ENCODE measurements around the gene OSBPL1A. TPM values are rescaled to one million over a fixed set of nuclear protein-coding genes. Genes with fewer than 3 reads are reported as not detected.

The OSBPL1A gene
- total RNA-seq, 1 donor from 2014 or later, result 42.9 TPM

GRCh38 chr18:24228667-24229041 is 169.0 kb downstream of the OSBPL1A start:
- no peaks in the 10 kb centered on the region for H3K9me3 ChIP-seq
- intact Hi-C loops (cut with DNase I), result no loop called here
- H3K4me3 ChIP-seq, result no peak overlapping the region
- DNase-seq (ENCODE audit: low spot score in 2 of 2), result no peak
- no peak overlapping the region for H3K27ac ChIP-seq
- no peak for TF ChIP-seq CTCF (IDR thresholded peaks at IDR 0.05)
- H3K36me3 ChIP-seq, result peaks cover 0 to 6% of the 10 kb centered on the region in 2 donors
- no peaks in the 10 kb centered on the region for H3K4me1 ChIP-seq
- H3K27me3 ChIP-seq, result no peaks in the 10 kb centered on the region

- H3K27ac ChIP-seq, result no peak overlapping the region
- TF ChIP-seq CTCF (IDR thresholded peaks at IDR 0.05), result no peak
- no peaks in the 10 kb centered on the region for H3K27me3 ChIP-seq
- peaks cover 0 to 6% of the 10 kb centered on the region in 2 donors for H3K36me3 ChIP-seq
- intact Hi-C loops (cut with DNase I), result no loop called here
- DNase-seq (ENCODE audit: low spot score in 2 of 2), result no peak
- no peaks in the 10 kb centered on the region for H3K4me1 ChIP-seq
- no peak overlapping the region for H3K4me3 ChIP-seq
- no peaks in the 10 kb centered on the region for H3K9me3 ChIP-seq
Measured at GRCh38 chr18:24227977-24228666, 169.5 kb downstream of the OSBPL1A start.

GRCh38 chr18:24220318-24220688 is 177.3 kb downstream of the OSBPL1A start:
- no peaks in the 10 kb centered on the region for H3K9me3 ChIP-seq
- TF ChIP-seq CTCF (IDR thresholded peaks at IDR 0.05), result no peak
- peaks cover 0 to 4% of the 10 kb centered on the region in 2 donors for H3K4me1 ChIP-seq
- H3K4me3 ChIP-seq, result no peak overlapping the region
- intact Hi-C loops (cut with DNase I), result no loop called here
- H3K36me3 ChIP-seq, result peaks cover 0 to 6% of the 10 kb centered on the region in 2 donors
- H3K27ac ChIP-seq, result no peak overlapping the region
- DNase-seq (ENCODE audit: low spot score in 2 of 2), result no peak
- no peaks in the 10 kb centered on the region for H3K27me3 ChIP-seq

GRCh38 chr18:24219561-24220317 is 177.9 kb downstream of the OSBPL1A start:
- DNase-seq (ENCODE audit: low spot score in 2 of 2), result no peak
- Histone ChIP-seq H3K27me3 (no peaks in the 10 kb centered on the region), H3K27ac (peak overlapping the region; percentile 2 to 21), H3K4me3 (no peak overlapping the region), H3K4me1 (peaks cover 0 to 8% of the 10 kb centered on the region in 2 donors), H3K36me3 (peaks cover 0 to 3% of the 10 kb centered on the region in 2 donors), H3K9me3 (no peaks in the 10 kb centered on the region)
- intact Hi-C loops (cut with DNase I), result loop anchor here (5.0 kb wide), 2 partner anchors 53 to 103 kb away; no protein-coding TSS in a partner anchor
- TF ChIP-seq CTCF (IDR thresholded peaks at IDR 0.05), result no peak

- Histone ChIP-seq H3K4me1 (peaks cover 0 to 10% of the 10 kb centered on the region in 2 donors), H3K27ac (peak overlapping the region; percentile 11 to 44), H3K4me3 (no peak overlapping the region), H3K9me3 (no peaks in the 10 kb centered on the region), H3K27me3 (no peaks in the 10 kb centered on the region), H3K36me3 (no peaks in the 10 kb centered on the region)
- intact Hi-C loops (cut with DNase I), result loop anchor here (5.0 kb wide), 2 partner anchors 57 to 107 kb away; no protein-coding TSS in a partner anchor
- DNase-seq (ENCODE audit: low spot score in 2 of 2), result no peak
- no peak for TF ChIP-seq CTCF (IDR thresholded peaks at IDR 0.05)
Measured at GRCh38 chr18:24214913-24215312, 182.7 kb downstream of the OSBPL1A start.
